CD4-positive, alpha-beta memory T cell (primary cell): ENCODE results near the gene RIMBP2. TPM values are rescaled to one million over a fixed set of nuclear protein-coding genes. Genes with fewer than 3 reads are reported as not detected.

ENCODE experiments used
- CTCF ChIA-PET: fragments of 350-600 bp; sonication (Branson Sonifier 250); formaldehyde crosslinking; loops from one replicate; lab custom pipeline; 2021; ENCODE audit warnings: inconsistent platforms; ENCODE audit not compliant: partially characterized antibody; lab: Charles Lee
- POLR2A ChIA-PET: fragments of 350-600 bp; sonication (Branson Sonifier 250); formaldehyde crosslinking; loops from one replicate; lab custom pipeline; 2021; ENCODE audit not compliant: partially characterized antibody; lab: Charles Lee
- DNase-seq, 5 donors: peaks; one replicate each; pipeline versions ENCODE4 v3.0.0 to v3.0.0-alpha.2; 2020 to 2022; ENCODE audit warnings: mixed read lengths in 1 of 5
- H3K27ac ChIP-seq: one replicate; pipeline ENCODE4 v1.7.0; 2013; ENCODE audit warnings: low read depth, low read length
- H3K27me3 ChIP-seq: 2 replicates; pipeline ENCODE4 v1.7.0; 2013; ENCODE audit warnings: mild to moderate bottlenecking, low read length, moderate library complexity; ENCODE audit not compliant: insufficient read depth
- H3K36me3 ChIP-seq: 2 replicates; pipeline ENCODE4 v1.7.0; 2013; ENCODE audit warnings: mild to moderate bottlenecking, low read length, moderate library complexity; ENCODE audit not compliant: insufficient read depth
- H3K4me1 ChIP-seq: 2 replicates; pipeline ENCODE4 v1.7.0; 2013; ENCODE audit warnings: mild to moderate bottlenecking, low read length, moderate library complexity; ENCODE audit not compliant: insufficient read depth
- H3K4me3 ChIP-seq, 2 donors: one replicate each; pipeline ENCODE4 v1.7.0; 2013; ENCODE audit warnings: low read length in 2 of 2, mild to moderate bottlenecking in 1 of 2
- H3K9me3 ChIP-seq, 2 donors: one replicate each; pipeline ENCODE4 v1.7.0; 2013; ENCODE audit warnings: low read length in 2 of 2, control low read depth in 1 of 2; ENCODE audit not compliant: control insufficient read depth in 1 of 2
- H3K27ac Mint-ChIP-seq, 7 donors: one replicate each; pipeline ENCODE4 v1.8.0; 2020 to 2021; ENCODE audit warnings: mixed read lengths in 7 of 7, mild to moderate bottlenecking in 6 of 7, inconsistent platforms in 3 of 7, moderate library complexity in 3 of 7
- H3K27me3 Mint-ChIP-seq, 2 donors: one replicate each; pipeline ENCODE4 v1.8.0; 2020 to 2021; ENCODE audit warnings: mixed read lengths in 2 of 2
- H3K36me3 Mint-ChIP-seq, 2 donors: one replicate each; pipeline ENCODE4 v1.8.0; 2020 to 2021; ENCODE audit warnings: mixed read lengths in 2 of 2, inconsistent platforms in 1 of 2, mild to moderate bottlenecking in 1 of 2
- H3K4me1 Mint-ChIP-seq, 4 donors: one replicate each; pipeline ENCODE4 v1.8.0; 2020 to 2021; ENCODE audit warnings: mixed read lengths in 4 of 4, mild to moderate bottlenecking in 1 of 4
- H3K4me3 Mint-ChIP-seq, 8 donors: one replicate each; pipeline ENCODE4 v1.8.0; 2020 to 2021; ENCODE audit warnings: mixed read lengths in 8 of 8, mild to moderate bottlenecking in 7 of 8, moderate library complexity in 6 of 8, inconsistent platforms in 3 of 8
- H3K9me3 Mint-ChIP-seq, 8 donors: one replicate each; pipeline ENCODE4 v1.8.0; 2020 to 2021; ENCODE audit warnings: mixed read lengths in 8 of 8, mild to moderate bottlenecking in 5 of 8, inconsistent platforms in 3 of 8, moderate library complexity in 1 of 8
- intact Hi-C: fragments of 100-400 bp; cut with micrococcal nuclease; formaldehyde crosslinking; loops from one replicate; pipeline ENCODE4 v1.15.1; 2023
- polyA plus RNA-seq, 2 donors: library from polyadenylated mRNA; unstranded; fragments of 300-500 nt; fragmentation: Illumina TruSeq; gene quantifications; one replicate each; pipeline ENCODE4 v1.2.3, GENCODE V29; 2021
- total RNA-seq, 2 experiments: library from RNA; stranded (reverse); gene quantifications; one replicate each; pipeline ENCODE4 v1.2.3, GENCODE V29; 2021

The RIMBP2 gene
- total and polyA plus RNA-seq, 4 experiments from 2014 or later: 0.20 TPM; not detected in 3

GRCh38 chr12:130547480-130548155, 168.5 kb downstream of the RIMBP2 start:
- intact Hi-C loops: no loop called here
- no peak overlapping the region for H3K27ac Mint-ChIP-seq
- no peaks in the 10 kb centered on the region for H3K4me1 Mint-ChIP-seq
- Histone ChIP-seq H3K27me3 (no peaks in the 10 kb centered on the region), H3K36me3 (no peaks in the 10 kb centered on the region), H3K4me1 (no peaks in the 10 kb centered on the region), H3K27ac (no peak overlapping the region), H3K9me3 (no peaks in the 10 kb centered on the region), H3K4me3 (no peak overlapping the region)
- ChIA-PET POLR2A (no interaction called here), CTCF (no interaction called here)
- H3K36me3 Mint-ChIP-seq: peaks cover 0 to 2% of the 10 kb centered on the region in 2 donors
- peaks cover 4 to 20% (median 11%) of the 10 kb centered on the region in 8 donors for H3K9me3 Mint-ChIP-seq
- peaks cover 0 to 1% of the 10 kb centered on the region in 2 donors for H3K27me3 Mint-ChIP-seq
- DNase-seq: no peak
- H3K4me3 Mint-ChIP-seq: no peak overlapping the region

DNA sequence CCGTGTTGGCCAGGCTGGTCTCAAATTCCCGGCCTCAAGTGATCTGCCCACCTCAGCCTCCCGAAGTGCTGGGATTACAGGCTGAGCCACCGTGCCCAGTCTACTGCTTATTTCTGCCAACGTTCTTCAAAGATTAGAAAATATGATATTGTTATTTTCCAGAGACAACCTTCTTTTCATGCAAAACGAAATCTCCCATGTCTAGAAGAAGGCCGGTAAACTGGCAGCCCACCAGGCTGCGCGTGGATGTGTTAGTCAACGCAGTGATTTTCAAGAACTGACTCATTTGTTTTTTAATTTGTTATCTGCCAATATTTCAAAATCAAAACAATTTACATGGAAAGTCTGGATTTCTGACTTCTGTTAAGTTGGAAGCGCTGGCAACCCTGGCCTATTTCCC, 169.6 kb downstream of the RIMBP2 start:
- H3K9me3 Mint-ChIP-seq: peaks cover 1 to 24% (median 11%) of the 10 kb centered on the region in 8 donors
- no peak overlapping the region for H3K4me3 ChIP-seq
- no peaks in the 10 kb centered on the region for H3K27me3 ChIP-seq
- intact Hi-C loops: no loop called here
- peaks cover 0 to 1% of the 10 kb centered on the region in 2 donors for H3K27me3 Mint-ChIP-seq
- DNase-seq: no peak
- CTCF ChIA-PET: no interaction called here
- no peak overlapping the region for H3K4me3 Mint-ChIP-seq
- H3K36me3 ChIP-seq: no peaks in the 10 kb centered on the region
- H3K27ac Mint-ChIP-seq: no peak overlapping the region
- H3K4me1 Mint-ChIP-seq: no peaks in the 10 kb centered on the region
- peaks cover 0 to 2% of the 10 kb centered on the region in 2 donors for H3K36me3 Mint-ChIP-seq
- POLR2A ChIA-PET: no interaction called here
- no peaks in the 10 kb centered on the region for H3K4me1 ChIP-seq
- H3K9me3 ChIP-seq: no peaks in the 10 kb centered on the region
- H3K27ac ChIP-seq: no peak overlapping the region

- Mint-ChIP-seq H3K4me1 (no peaks in the 10 kb centered on the region), H3K4me3 (no peak overlapping the region)
These were observed 170.6 kb downstream of the RIMBP2 start for GRCh38 chr12:130545475-130545874.

GRCh38 chr12:130540376-130540775, 175.7 kb downstream of the RIMBP2 start:
- POLR2A ChIA-PET: no interaction called here
- Mint-ChIP-seq H3K36me3 (no peaks in the 10 kb centered on the region), H3K27me3 (no peaks in the 10 kb centered on the region), H3K9me3 (peaks cover 7 to 30% (median 14%) of the 10 kb centered on the region in 8 donors), H3K4me3 (no peak overlapping the region), H3K4me1 (no peaks in the 10 kb centered on the region), H3K27ac (no peak overlapping the region)
- Histone ChIP-seq H3K36me3 (no peaks in the 10 kb centered on the region), H3K4me1 (no peaks in the 10 kb centered on the region), H3K27ac (no peak overlapping the region), H3K27me3 (no peaks in the 10 kb centered on the region), H3K4me3 (no peak overlapping the region), H3K9me3 (no peaks in the 10 kb centered on the region)
- no peak for DNase-seq
- CTCF ChIA-PET: no interaction called here
- intact Hi-C loops: no loop called here

More at GRCh38 chr12:130545475-130545874, 170.6 kb downstream of the RIMBP2 start:
- Histone ChIP-seq H3K4me1 (no peaks in the 10 kb centered on the region), H3K27ac (no peak overlapping the region), H3K9me3 (no peaks in the 10 kb centered on the region), H3K27me3 (no peaks in the 10 kb centered on the region), H3K36me3 (no peaks in the 10 kb centered on the region), H3K4me3 (no peak overlapping the region)
- ChIA-PET POLR2A (no interaction called here), CTCF (no interaction called here)
- no peak overlapping the region for H3K27ac Mint-ChIP-seq
- peaks cover 0 to 1% of the 10 kb centered on the region in 2 donors for H3K27me3 Mint-ChIP-seq
- H3K9me3 Mint-ChIP-seq: peaks cover 2 to 25% (median 12%) of the 10 kb centered on the region in 8 donors
- intact Hi-C loops: no loop called here
- peaks cover 0 to 2% of the 10 kb centered on the region in 2 donors for H3K36me3 Mint-ChIP-seq
- no peak for DNase-seq

- peaks cover 7 to 30% (median 13%) of the 10 kb centered on the region in 8 donors for H3K9me3 Mint-ChIP-seq
- no peak overlapping the region for H3K27ac Mint-ChIP-seq
- Histone ChIP-seq H3K27ac (no peak overlapping the region), H3K27me3 (no peaks in the 10 kb centered on the region), H3K36me3 (no peaks in the 10 kb centered on the region), H3K9me3 (no peaks in the 10 kb centered on the region), H3K4me3 (no peak overlapping the region), H3K4me1 (no peaks in the 10 kb centered on the region)
- DNase-seq: no peak
- H3K4me3 Mint-ChIP-seq: no peak overlapping the region
- H3K4me1 Mint-ChIP-seq: no peaks in the 10 kb centered on the region
- H3K27me3 Mint-ChIP-seq: peaks cover 0 to 1% of the 10 kb centered on the region in 2 donors
- no peaks in the 10 kb centered on the region for H3K36me3 Mint-ChIP-seq
- intact Hi-C loops: no loop called here
- ChIA-PET CTCF (no interaction called here), POLR2A (no interaction called here)
These were observed 177.6 kb downstream of the RIMBP2 start for GRCh38 chr12:130538343-130539095.

DNA sequence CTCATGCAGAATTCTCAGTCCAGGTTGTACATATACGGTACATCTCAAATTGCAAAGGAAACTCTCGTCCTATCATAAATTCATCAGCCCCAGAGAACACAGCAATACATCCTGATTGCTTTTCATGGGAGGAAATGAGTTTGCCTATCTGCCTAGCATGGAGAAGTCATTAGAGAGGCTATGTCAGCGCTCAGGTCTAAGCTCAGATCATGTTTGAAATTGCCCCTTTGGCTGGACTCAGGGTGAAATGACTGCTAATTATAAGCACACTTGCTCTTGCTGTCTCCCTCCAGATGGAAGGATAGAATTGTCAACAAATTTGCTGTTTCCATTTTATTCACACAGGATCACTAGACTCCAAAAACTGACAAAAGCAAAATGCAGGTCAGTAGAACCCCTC, 178.4 kb downstream of the RIMBP2 start:
- no peak for DNase-seq
- Mint-ChIP-seq H3K27ac (no peak overlapping the region), H3K9me3 (peaks cover 7 to 37% (median 14%) of the 10 kb centered on the region in 8 donors), H3K27me3 (peaks cover 0 to 6% of the 10 kb centered on the region in 2 donors), H3K36me3 (no peaks in the 10 kb centered on the region), H3K4me1 (no peaks in the 10 kb centered on the region), H3K4me3 (no peak overlapping the region)
- Histone ChIP-seq H3K27me3 (no peaks in the 10 kb centered on the region), H3K9me3 (no peaks in the 10 kb centered on the region), H3K27ac (no peak overlapping the region), H3K4me1 (no peaks in the 10 kb centered on the region), H3K36me3 (no peaks in the 10 kb centered on the region), H3K4me3 (no peak overlapping the region)
- intact Hi-C loops: no loop called here
- CTCF ChIA-PET: no interaction called here
- POLR2A ChIA-PET: no interaction called here

- Histone ChIP-seq H3K4me3 (no peak overlapping the region), H3K27ac (no peak overlapping the region), H3K36me3 (no peaks in the 10 kb centered on the region), H3K4me1 (no peaks in the 10 kb centered on the region), H3K27me3 (no peaks in the 10 kb centered on the region), H3K9me3 (no peaks in the 10 kb centered on the region)
- ChIA-PET POLR2A (no interaction called here), CTCF (no interaction called here)
- H3K9me3 Mint-ChIP-seq: peaks cover 7 to 31% (median 12%) of the 10 kb centered on the region in 8 donors
- H3K4me1 Mint-ChIP-seq: no peaks in the 10 kb centered on the region
- H3K4me3 Mint-ChIP-seq: no peak overlapping the region
- intact Hi-C loops: no loop called here
- H3K27me3 Mint-ChIP-seq: peaks cover 0 to 6% of the 10 kb centered on the region in 2 donors
- no peak for DNase-seq
- no peaks in the 10 kb centered on the region for H3K36me3 Mint-ChIP-seq
- no peak overlapping the region for H3K27ac Mint-ChIP-seq
These were observed 179.0 kb downstream of the RIMBP2 start for GRCh38 chr12:130537051-130537450.
